CD4-positive, alpha-beta T cell (primary cell): ENCODE data around the gene PTCD3. TPM values are rescaled to one million over a fixed set of nuclear protein-coding genes. Genes with fewer than 3 reads are reported as not detected.
A peak's percentile ranks its signal among the peaks of the same experiment; 100 is the strongest.

Source experiments
- ATAC-seq: fragments of 200-7000 bp; cut with Tn5 transposase; one replicate; pipeline ENCODE4 v1.10.0; 2022; ENCODE audit warnings: mild to moderate bottlenecking; ENCODE audit not compliant: poor library complexity
- CTCF ChIA-PET: fragments of 350-600 bp; sonication (Branson Sonifier 250); formaldehyde crosslinking; loops from one replicate; lab custom pipeline; 2021; ENCODE audit warnings: antibody characterized with exemption, inconsistent platforms; lab: Charles Lee
- POLR2A ChIA-PET: fragments of 350-600 bp; sonication (Branson Sonifier 250); formaldehyde crosslinking; loops from one replicate; lab custom pipeline; 2021; ENCODE audit warnings: antibody characterized with exemption, inconsistent platforms; lab: Charles Lee
- DNase-seq, 14 experiments: peaks; one replicate each; pipeline ENCODE4 v3.0.0-alpha.2; 2013 to 2020; ENCODE audit warnings: mixed read lengths in 2 of 14
- H3K27ac ChIP-seq, 2 donors: one replicate each; pipeline versions ENCODE4 v1.5.1 to v1.7.0; 2013; ENCODE audit warnings: low read length in 2 of 2, low read depth in 1 of 2, mild to moderate bottlenecking in 1 of 2
- H3K27me3 ChIP-seq, 2 experiments: 1 replicate in 1 of 2; 2 replicates in 1 of 2; pipeline versions ENCODE4 v1.6.1 to v1.7.0; 2013; ENCODE audit warnings: low read length in 2 of 2, control low read depth in 1 of 2, mild to moderate bottlenecking in 1 of 2, moderate library complexity in 1 of 2; ENCODE audit not compliant: insufficient read depth in 2 of 2, control insufficient read depth in 1 of 2
- H3K36me3 ChIP-seq: one replicate; pipeline ENCODE4 v1.6.1; 2013; ENCODE audit warnings: low read length, control low read depth; ENCODE audit not compliant: insufficient read depth
- H3K4me1 ChIP-seq: one replicate; pipeline ENCODE4 v1.6.1; 2013; ENCODE audit warnings: low read length, control low read depth; ENCODE audit not compliant: insufficient read depth
- H3K4me3 ChIP-seq: one replicate; pipeline ENCODE4 v1.5.1; 2013; ENCODE audit warnings: mild to moderate bottlenecking, low read length, moderate library complexity
- H3K9me3 ChIP-seq, 2 experiments: 1 replicate in 1 of 2; 2 replicates in 1 of 2; pipeline versions ENCODE4 v1.6.1 to v1.7.0; 2013; ENCODE audit warnings: low read length in 2 of 2, mild to moderate bottlenecking in 2 of 2, control low read depth in 1 of 2, moderate library complexity in 1 of 2; ENCODE audit not compliant: control insufficient read depth in 1 of 2, insufficient read depth in 1 of 2
- H3K27ac Mint-ChIP-seq: one replicate; pipeline ENCODE4 v1.8.0; 2020; ENCODE audit warnings: mixed read lengths
- H3K27me3 Mint-ChIP-seq: one replicate; pipeline ENCODE4 v1.8.0; 2021; ENCODE audit warnings: mixed read lengths
- H3K36me3 Mint-ChIP-seq: one replicate; pipeline ENCODE4 v1.8.0; 2021; ENCODE audit warnings: low read depth, mixed read lengths
- H3K4me1 Mint-ChIP-seq: one replicate; pipeline ENCODE4 v1.8.0; 2021; ENCODE audit warnings: low read depth, mixed read lengths
- H3K4me3 Mint-ChIP-seq: one replicate; pipeline ENCODE4 v1.8.0; 2020; ENCODE audit warnings: mild to moderate bottlenecking, mixed read lengths
- H3K9me3 Mint-ChIP-seq: one replicate; pipeline ENCODE4 v1.8.0; 2020; ENCODE audit warnings: mixed read lengths
- CTCF ChIP-seq: fragments of 200-600 bp; IDR thresholded peaks from one replicate; pipeline ENCODE4 v1.8.0; 2022; ENCODE audit warnings: antibody characterized with exemption, mild to moderate bottlenecking
- intact Hi-C, 2 experiments: fragments of 100-400 bp; cut with DNase I in 1 of 2; cut with micrococcal nuclease in 1 of 2; formaldehyde crosslinking; loops; one replicate each; pipeline versions ENCODE4 v1.15.1 to v1.9.0; 2023 to 2025; cut with DNase I, micrococcal nuclease
- total RNA-seq, 174 experiments: library from RNA in 2 of 174; stranded (reverse) in 2 of 174; gene quantifications; one replicate each; pipeline ENCODE4 v1.2.3 and lab custom pipeline; 2021 to 2026

Gene PTCD3
- total RNA-seq, 2 experiments from 2014 or later = 154 to 161 TPM

DNA sequence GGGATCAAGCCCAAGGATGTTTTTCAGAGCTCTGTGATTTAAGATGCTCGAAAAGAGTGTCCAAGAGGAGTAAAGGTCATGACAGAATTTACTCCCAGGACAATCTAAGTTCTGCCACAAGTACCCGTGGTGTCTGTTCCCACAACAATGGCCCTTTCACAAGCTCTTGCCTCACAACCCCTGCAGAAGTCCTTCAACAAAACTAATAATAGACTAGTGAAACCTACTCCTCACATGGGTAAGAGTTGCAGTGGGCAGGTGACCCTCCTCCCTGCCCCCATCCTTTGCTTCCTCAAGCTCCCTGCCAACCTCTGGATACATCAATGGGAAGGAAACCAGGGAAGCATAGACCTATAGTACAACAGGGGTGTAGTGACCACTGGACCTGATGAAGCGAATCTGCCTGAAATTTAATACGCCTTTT is 34.9 kb downstream of the PTCD3 start:
- H3K36me3 ChIP-seq = peaks cover 82% of the 10 kb centered on the region
- POLR2A ChIA-PET = interaction anchor here (0.9 kb wide), 1 partner anchor 35 kb away, joined by 3 read pairs; the partner anchor contains the start of genes POLR1A and PTCD3
- no peak for DNase-seq
- ATAC-seq = no peak
- H3K9me3 Mint-ChIP-seq = no peaks in the 10 kb centered on the region
- no peak overlapping the region for H3K4me3 Mint-ChIP-seq
- no peaks in the 10 kb centered on the region for H3K27me3 ChIP-seq
- no peaks in the 10 kb centered on the region for H3K9me3 ChIP-seq
- intact Hi-C loops = no loop called here
- H3K36me3 Mint-ChIP-seq = peaks cover 96% of the 10 kb centered on the region
- H3K4me1 Mint-ChIP-seq = peaks cover 19% of the 10 kb centered on the region
- H3K4me1 ChIP-seq = peaks cover 6% of the 10 kb centered on the region
- H3K27ac ChIP-seq = no peak overlapping the region
- CTCF ChIA-PET = no interaction called here
- no peak for TF ChIP-seq CTCF
- peak overlapping the region; percentile 42 for H3K27ac Mint-ChIP-seq
- no peaks in the 10 kb centered on the region for H3K27me3 Mint-ChIP-seq
- no peak overlapping the region for H3K4me3 ChIP-seq

DNA sequence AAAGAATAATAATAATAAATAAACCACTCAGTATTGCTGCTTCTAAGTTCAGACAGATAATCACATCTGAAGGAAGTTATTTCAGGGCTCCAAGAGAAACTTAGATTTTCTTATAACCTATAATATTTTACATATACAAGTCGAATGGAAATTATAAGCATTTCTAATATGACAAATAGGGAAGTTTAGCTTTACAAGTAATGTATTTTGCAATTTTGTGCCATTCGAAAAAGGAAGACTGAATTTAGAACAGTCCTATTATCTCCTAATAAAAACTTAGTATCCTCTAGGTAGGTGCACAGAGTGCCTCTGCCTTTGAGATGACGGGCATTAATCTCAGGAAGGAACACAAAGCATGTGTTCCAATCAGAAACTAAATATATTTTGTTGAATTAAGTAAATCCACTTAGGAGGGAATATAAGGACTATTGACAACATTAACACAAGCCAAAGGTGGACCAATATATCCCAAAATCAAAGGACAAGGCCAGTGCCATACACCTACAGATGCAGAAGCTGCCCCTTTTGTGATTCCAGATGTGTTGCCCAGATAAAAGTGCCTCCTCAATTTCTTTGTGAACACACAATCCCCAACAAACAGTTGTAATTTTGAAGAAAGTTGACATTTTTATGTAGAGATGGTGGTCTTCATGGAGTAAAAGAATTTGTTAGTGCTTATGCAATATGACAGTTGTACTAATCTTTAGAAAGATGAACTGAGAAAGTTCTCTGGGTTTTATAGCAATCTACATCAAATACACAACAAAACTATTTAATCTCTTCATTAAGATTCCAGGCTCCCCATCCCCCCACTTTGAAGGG is 36.6 kb downstream of the PTCD3 start:
- Mint-ChIP-seq H3K27ac (peak overlapping the region; percentile 53), H3K27me3 (no peaks in the 10 kb centered on the region), H3K4me1 (peaks cover 19% of the 10 kb centered on the region), H3K9me3 (no peaks in the 10 kb centered on the region), H3K4me3 (no peak overlapping the region), H3K36me3 (peaks cover 88% of the 10 kb centered on the region)
- ChIA-PET POLR2A (interaction anchor here (0.8 kb wide), 1 partner anchor 298 kb away, joined by 3 read pairs; the partner anchor contains the start of gene KDM3A), CTCF (no interaction called here)
- no peak for TF ChIP-seq CTCF
- peaks cover 6% of the 10 kb centered on the region for H3K4me1 ChIP-seq
- DNase-seq (no peak), ATAC-seq (no peak)
- no peak overlapping the region for H3K4me3 ChIP-seq
- H3K9me3 ChIP-seq = no peaks in the 10 kb centered on the region
- intact Hi-C loops = no loop called here
- no peak overlapping the region for H3K27ac ChIP-seq
- H3K36me3 ChIP-seq = peaks cover 81% of the 10 kb centered on the region
- H3K27me3 ChIP-seq = no peaks in the 10 kb centered on the region

GRCh38 chr2:86143307-86143706 is 37.3 kb downstream of the PTCD3 start:
- Mint-ChIP-seq H3K27me3 (no peaks in the 10 kb centered on the region), H3K4me3 (no peak overlapping the region), H3K4me1 (peaks cover 19% of the 10 kb centered on the region), H3K9me3 (no peaks in the 10 kb centered on the region), H3K27ac (peak overlapping the region; percentile 53), H3K36me3 (peaks cover 88% of the 10 kb centered on the region)
- H3K9me3 ChIP-seq = no peaks in the 10 kb centered on the region
- no peak for ATAC-seq
- ChIA-PET CTCF (no interaction called here), POLR2A (interaction anchor here (0.8 kb wide), 1 partner anchor 298 kb away, joined by 3 read pairs; the partner anchor contains the start of gene KDM3A)
- no peak for DNase-seq
- no peak overlapping the region for H3K4me3 ChIP-seq
- peaks cover 6% of the 10 kb centered on the region for H3K4me1 ChIP-seq
- H3K27ac ChIP-seq = no peak overlapping the region
- no peaks in the 10 kb centered on the region for H3K27me3 ChIP-seq
- TF ChIP-seq CTCF = no peak
- intact Hi-C loops = no loop called here
- peaks cover 81% of the 10 kb centered on the region for H3K36me3 ChIP-seq
